A172 (cell line): ENCODE data around the gene SPATA33. TPM values are rescaled to one million over a fixed set of nuclear protein-coding genes. Genes with fewer than 3 reads are reported as not detected.
"Not testable (repeated sequence)": the region's sequence is repeated elsewhere in the genome, so short reads cannot be mapped to it uniquely, and the experiment has no call there.

Experiments
- DNase-seq: peaks from one replicate; pipeline ENCODE4 v3.0.0-alpha.2; 2015; ENCODE audit warnings: low spot score
- total RNA-seq: library from RNA; depleted of rRNA; stranded (reverse); fragments of >200 nt; shearing (Covaris generic); gene quantifications from 2 replicates; pipeline ENCODE4 v1.2.3, GENCODE V29; 2014

The SPATA33 gene
- total RNA-seq, 1 experiment from 2014 or later, result 12.4 TPM

DNA sequence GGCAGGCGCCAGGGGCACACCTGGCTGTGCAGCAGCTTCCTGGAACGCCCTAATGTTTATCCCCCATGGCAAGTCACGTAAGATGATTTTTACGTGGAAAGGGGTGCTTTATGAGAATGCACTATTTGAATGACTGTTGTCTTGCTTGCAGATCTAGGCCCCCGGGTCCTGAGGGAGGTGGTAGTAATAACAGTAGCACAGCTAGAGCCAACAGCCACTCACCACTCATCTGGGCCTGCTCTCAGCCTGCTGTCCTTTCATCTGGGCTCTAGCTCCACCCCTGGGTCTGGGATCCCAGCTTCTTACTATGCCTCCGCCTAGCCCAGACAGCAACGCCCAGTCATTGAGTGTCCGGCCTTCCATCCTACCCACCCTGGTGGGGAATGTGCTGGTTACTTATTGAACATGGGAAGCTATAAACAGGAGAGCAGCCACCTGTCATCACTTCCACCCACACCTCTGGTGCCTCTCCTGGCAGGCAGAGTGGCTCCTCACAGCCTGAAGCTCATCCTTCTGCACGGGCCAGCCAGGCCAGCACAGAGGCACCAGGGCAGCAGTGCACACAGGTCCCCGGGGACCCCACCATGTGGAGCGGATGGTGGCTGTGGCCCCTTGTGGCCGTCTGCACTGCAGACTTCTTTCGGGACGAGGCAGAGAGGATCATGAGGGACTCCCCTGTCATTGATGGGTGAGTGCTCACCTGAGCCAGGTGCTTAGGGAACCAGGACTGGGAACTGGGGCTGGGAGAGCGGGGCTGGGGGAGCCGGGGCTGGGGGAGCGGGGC, 27.6 kb upstream of the SPATA33 start:
- DNase-seq, result no peak

DNA sequence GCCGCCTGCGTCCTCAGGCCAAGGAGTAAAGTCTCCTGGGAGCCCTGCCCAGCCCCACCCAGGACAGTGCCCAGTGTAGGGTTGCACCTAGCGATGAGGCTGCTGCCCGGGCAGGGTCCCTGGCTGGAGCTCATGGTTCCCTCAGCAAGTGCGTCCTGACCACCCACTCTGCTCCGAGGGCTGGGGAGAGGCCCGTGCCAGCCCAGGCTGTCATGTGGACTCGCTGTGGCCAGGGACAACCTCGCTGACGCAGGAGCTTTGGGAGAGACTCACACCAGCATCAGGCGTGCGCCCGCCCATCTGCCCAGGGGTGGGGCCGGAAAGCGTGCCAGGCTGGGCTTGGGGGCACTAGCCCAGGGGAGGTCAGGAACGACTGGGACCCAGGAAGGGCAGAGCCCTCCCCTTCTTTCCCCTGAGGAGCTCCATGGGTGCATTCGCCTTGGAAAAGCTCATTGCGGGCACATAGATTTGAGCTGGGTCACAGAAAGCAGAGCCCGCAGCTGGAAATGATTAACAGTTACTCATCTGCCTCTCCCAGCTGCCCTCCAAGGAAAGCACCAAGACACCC, 24.5 kb upstream of the SPATA33 start:
- peak; percentile 95 for DNase-seq

DNA sequence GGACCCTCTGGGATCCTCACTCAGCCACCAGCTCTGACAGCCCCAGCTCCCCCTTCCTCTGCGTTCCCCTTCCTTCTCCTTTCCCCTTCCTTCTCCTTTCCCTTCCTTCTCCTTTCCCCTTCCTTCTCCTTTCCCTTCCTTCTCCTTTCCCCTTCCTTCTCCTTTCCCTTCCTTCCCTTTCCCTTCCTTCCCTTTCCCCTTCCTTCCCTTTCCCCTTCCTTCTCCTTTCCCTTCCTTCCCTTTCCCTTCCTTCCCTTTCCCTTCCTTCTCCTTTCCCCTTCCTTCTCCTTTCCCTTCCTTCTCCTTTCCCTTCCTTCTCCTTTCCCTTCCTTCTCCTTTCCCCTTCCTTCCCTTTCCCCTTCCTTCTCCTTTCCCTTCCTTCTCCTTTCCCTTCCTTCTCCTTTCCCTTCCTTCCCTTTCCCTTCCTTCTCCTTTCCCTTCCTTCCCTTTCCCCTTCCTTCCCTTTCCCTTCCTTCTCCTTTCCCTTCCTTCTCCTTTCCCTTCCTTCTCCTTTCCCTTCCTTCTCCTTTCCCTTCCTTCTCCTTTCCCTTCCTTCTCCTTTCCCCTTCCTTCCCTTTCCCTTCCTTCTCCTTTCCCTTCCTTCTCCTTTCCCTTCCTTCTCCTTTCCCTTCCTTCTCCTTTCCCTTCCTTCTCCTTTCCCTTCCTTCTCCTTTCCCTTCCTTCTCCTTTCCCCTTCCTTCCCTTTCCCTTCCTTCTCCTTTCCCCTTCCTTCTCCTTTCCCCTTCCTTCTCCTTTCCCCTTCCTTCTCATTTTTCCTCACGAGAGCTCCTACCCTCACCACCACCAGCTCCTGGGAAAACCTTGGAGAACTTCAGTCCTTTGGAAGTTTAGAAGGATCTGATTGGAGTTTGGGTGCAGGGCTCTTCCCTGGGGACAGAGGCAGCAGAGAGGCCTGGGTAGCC, 22.9 kb upstream of the SPATA33 start:
- DNase-seq, result not testable (repeated sequence)

DNA sequence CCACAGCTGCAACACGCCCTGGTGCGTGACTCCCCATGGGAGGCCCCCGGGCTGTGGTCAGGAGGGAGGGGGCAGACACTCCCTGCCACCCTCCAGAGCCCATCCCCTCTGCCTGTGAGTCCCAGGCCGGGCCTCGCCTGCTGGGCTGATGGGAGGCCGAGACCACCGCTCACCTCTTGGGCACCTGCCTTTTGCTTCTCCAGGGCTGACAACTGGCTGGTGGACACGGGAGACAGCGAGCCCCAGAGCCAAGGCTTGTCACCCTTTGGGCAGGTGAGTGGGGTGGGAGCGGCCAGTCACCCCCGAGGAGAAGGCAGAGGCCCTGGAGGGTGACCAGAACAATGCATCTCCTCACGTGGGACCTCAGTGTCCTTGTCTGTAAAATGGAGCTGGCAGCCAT, 21.0 kb upstream of the SPATA33 start:
- DNase-seq, result no peak

DNA sequence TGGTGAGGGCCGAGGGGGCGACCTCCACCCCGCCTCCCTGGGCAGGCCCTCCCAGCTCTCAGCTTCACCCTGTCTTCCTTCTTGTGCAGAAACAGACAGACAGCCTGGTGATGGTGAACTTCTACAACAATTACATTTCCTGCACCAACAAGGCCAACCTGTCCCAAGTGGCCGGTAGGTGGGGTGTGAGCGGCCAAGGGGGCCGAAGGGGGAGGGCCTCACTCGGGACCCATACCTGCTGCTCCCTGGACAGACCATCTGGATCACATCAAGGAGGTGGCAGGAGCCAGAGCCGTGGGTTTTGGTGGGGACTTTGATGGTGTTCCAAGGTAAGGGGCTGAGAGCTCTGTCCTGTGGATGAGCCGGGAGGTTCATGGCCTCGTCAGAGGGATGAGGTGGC, 20.3 kb upstream of the SPATA33 start:
- no peak for DNase-seq

DNA sequence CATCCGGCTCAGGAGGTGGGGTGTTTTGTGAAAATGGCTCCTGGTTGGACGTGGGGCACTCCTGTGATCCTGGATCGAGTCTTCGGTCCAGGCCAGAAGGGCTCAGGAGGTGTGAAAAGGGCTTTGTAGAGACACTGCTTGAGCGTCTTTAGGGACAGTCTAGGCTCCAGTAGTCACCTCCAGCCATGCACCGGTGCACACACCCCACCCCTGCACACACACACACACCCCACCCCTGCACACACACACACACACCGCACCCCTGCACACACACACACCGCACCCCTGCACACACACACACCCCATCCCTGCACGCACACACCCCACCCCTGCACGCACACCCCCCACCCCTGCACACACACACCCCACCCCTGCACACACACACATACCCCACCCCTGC, 19.2 kb upstream of the SPATA33 start:
- no peak for DNase-seq

DNA sequence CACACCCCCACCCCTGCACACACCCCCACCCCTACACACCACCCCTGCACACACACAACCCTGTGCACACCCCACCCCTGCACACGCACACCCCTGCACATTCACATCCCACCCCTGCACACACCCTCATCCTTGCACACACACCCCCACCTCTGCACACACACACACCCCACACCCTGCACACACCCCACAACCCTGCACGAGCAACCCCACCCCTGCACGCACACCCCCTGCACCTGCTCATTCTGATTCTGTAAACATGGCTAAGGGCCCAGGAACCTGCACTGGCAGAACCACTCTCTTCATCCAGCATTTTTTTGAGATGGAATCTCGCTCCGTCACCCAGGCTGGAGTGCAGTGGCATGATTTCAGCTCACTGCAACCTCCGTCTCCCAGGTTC, 18.3 kb upstream of the SPATA33 start:
- DNase-seq, result no peak

DNA sequence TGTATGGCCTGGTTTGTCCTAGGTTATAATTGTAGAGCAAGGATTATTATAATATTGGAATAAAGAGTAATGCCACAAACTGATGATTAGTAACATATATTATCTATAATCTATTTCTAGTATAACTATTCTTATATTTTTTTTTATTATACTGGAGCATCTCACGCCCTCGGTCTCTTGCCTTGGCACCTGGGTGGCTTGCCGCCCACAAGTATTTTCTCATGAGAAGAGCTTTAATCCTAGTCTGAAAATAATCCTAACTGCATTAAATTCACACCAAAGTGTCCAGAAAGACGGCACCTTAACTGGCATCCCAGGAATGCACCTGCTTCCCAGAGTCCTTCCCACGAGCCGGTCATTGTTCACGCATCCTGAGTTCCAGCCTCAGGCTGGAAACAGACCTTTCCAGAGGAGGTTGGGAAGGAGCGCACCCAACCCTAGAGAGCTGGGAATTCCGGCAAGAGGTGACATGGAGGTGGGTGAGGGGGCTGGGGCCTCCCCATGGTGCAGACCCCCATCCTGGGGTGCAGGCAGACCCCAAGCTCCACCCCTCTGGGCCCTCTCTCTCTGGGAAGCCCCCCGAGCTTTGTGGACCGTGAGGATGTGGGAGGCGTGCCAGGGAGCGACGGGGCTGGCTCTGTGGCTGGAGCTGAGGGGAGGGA, 16.0 kb upstream of the SPATA33 start:
- no peak for DNase-seq

DNA sequence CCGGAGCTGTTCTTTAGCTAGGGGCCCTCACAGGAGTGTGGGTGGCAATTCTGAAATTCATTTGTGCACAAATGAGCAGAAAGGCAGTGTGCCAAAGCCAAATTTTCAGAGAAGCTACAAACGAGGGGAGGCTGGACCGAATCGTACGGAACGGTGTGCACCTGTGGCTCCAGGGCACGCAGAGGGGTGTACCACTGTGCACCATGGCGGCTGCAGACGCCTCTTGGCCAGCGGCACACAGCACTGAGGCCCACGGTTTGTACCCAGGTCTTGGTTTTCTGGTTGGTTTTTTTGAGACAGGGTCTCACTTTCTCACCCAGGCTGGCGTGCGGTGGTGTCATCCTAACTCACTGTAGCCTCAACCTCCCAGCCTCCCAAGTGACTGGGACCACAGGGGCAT, 15.1 kb upstream of the SPATA33 start:
- DNase-seq, result no peak

DNA sequence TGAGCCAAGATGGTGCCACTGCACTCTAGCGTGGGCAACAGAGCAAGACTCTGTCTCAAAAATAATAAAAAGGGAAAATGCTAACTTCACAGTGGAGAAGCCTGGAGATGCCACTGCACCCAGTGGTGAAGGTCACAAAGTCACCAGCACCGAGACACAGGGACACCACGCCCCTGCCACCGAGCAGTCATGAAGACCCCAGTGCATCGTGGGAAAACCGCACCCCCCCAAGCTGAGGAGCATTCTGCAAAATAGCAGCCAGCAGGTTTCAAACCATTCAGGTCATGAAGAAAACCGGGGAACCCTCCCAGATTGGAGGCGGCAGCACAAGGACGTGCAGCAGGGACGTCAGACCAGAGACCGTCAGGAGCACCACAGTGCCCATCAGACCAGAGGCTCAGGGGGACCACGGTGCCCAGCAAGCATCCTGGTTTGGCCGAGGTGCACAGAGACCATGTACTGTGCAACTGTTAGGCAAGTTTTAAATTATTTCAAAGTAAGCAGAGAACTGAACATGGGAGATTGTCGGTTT, 13.8 kb upstream of the SPATA33 start:
- DNase-seq, result no peak

DNA sequence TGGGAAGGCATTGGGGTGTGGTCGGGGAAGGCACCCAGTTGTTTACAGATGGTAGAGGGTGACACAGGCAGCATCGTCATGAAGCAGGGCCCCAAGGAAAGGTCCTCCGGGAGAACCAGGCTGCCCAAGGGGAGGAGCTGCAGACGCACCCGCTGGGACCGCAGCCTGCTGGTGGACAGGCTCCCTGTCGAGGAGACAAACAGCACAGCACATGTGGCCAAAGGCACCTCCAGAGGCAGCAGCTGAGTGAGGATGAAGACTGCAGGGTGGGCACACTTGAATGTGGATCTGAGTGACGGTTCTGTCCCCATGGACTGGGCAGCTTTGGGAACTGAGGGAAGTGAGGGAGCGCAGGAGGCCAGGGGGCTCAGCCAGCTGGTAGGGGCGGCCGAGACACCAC, 12.5 kb upstream of the SPATA33 start:
- DNase-seq, result no peak

DNA sequence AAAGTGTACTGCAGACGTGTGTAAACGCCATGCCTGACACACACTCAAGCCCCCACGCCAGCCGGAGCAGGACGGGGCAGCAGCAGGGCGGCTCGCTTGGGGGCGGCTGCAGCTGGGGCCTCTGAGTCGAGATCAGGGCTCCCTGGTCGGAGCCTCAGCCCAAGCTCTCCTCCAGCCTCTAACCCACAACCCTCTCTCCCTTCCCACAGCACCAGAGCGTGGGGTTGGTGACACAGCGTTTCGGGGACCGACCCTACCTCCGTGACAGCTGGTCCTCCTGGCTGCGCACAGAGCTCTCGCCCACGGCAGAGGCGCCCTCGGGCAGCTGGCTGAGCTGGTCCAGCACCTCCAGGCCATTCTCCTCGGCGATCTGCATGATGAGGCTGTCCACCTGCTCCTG, 11.4 kb upstream of the SPATA33 start:
- no peak for DNase-seq

DNA sequence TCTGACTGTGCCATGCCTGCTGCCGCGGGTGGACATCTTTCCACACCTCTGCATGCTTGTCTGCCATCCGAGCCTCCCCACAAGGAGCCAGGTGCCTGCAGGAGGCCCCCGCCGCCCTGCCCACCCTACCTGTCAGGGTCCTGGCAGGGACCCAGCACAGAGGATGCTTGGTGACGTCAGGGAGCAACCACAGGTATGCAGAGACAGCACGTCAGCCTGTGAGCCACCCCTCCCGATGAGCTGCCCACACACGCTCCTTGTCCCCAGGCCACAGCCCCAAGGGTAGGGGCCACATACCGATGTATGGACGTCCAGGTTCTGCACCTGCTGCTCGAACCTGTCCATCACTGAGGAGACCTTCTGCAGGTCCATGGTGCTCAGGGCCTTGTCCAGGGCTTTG, 10.7 kb upstream of the SPATA33 start:
- DNase-seq, result no peak

DNA sequence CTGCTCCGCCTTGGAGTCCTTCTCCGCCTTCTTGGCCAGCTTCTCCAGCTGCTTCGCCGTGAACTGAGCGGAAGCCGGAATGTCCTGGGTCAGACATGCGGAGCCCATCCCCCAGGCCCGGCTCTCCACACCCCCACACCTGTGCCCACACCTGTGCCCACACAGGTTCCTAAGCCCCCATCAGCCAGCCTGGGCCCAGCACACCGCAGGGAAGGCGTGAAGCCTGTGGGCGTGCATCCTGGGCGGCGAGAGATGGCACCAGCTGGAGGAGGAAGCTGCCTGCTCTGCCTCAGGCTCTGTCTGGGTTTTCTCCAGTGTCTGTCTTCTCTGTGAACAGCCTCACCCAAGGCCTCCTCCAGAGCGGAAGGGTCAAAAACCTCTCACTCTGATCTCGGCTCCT, 6.1 kb upstream of the SPATA33 start:
- no peak for DNase-seq

DNA sequence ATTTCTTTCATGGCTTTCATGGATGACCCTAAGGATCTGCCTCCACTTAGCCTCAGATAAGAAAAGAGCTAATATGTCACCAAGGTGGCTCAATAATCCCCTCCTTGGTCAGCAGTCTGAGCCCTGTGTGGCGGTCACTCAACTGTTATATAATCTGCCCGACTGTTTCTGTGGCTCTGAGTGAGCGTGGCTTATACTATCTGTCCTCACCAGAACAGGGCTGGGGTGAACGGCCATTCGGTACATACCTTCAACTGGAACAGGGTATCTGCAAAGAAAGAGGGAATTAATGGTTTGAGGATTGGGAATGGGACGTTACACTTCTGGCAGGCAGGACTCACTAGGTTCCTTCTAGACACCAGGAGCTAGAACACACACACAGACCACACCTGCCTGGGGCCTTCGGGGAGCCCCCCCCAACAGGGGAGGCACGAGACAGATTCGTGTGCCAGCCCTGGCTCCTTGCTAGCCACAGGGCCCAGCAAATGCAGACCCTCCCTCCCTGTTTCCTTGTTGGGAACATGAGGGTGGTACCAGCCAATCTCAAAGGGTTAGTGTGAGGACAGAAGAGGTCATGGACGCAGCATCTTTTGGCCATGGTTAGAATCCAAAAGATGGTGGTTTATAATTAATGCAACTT, 3.9 kb upstream of the SPATA33 start:
- DNase-seq, result no peak

DNA sequence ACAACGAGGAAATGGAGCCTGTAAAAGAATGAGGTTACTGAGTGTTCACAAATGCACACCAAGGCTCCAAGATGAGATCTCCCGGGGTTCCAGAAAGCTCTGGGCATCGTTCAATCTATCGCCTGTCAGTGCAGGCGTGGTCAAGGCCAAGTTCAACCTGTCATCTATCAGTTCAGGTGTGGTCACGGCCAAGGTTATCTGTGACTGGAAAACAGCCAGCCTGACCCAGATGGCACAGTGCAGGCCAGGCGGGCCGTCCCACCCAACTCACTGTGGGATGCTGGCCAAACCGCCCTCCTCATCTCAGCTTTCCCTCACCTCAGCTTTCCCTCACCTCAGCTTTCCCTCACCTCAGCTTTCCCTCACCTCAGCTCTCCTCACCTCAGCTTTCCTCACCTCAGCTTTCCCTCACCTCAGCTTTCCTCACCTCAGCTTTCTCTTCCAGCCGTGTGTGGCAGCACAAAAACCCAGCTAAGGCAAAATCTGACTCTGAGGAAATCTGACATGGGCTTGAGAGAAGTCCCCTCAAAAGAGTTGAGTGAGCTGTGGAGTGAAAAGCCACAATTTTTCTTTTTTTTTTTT, 2.5 kb upstream of the SPATA33 start:
- no peak for DNase-seq

DNA sequence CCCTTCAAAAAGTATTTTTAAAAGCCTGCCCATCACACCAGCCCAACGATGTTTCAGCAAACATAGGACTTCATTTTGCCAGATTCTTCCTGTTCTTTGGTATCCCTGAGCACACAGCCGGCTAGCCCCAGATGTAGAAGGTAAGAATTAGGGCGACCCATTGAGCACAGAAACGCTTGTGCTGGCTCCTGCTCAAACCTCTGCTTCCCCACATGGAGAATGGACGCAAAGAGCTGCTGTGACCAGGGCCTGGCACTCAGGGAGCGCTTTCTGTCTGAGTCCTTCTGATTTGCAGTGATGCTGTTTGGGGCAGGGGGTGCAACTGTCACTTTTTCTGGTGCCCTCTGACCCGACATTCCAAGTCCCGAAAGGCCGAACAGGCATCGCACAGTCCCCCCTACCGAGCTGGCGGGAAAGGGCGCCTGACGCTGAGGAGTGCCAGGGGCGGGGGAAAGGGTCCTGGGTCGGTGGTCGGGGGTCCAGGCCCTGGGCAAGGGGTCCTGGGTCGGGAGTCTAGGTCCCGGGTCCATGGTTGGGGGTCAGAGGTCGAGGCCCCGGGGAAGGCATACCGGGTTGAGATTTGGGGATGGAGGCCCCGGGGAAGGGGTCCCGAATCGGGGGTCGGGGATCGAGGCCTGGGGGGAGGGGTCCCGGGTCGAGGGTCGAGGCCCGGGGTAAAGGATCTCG, 1.1 kb upstream of the SPATA33 start:
- no peak for DNase-seq

DNA sequence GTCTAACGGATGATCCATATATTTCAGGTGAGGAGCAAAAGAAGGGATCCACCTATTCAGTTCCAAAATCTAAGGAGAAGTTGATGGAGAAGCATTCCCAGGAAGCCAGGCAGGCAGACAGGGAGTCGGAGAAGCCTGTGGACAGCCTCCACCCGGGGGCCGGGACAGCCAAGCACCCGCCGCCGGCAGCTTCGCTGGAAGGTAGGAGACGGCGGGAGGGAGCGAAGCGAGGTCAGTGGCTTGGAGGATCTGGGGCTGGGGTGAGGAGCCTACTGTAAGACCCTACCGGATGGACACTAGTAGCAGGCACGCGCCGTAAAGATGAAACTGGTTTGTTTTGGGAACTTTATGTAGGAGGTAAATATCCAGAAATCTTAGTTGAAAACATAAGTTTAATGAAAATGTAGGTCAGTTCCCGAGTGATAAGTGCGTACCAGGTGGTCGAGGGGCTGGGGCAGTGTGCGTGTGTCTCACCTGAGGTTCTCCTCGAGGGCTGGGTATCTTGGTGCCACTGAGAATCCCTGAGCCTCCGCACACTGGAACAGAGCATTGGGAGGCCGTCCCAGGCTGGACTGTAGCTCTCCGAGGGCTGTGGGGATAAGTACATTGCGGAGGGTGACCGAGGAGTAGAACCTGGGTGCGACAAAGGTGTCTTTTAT, 714 bp downstream of the SPATA33 start:
- DNase-seq, result peak; percentile 19

DNA sequence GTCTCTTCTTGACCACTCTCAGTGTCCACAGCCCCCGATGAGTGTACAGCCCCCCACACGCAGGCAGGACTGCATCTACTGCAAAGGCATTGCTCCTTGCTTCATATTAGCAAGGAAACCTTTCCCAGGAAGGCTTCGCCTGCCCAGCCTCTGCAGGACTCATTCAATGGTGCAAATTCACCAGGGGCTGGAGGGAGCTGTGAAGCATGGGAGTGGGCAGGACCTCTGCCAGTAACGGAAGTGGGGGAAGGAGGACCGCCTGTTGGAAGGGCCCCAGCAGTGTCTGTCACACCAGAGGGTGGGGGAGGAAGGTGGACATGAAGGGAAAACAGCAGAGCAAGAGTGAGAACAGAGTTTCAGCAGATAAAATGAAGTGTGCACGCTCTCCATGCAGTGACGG, 2.5 kb downstream of the SPATA33 start:
- no peak for DNase-seq

DNA sequence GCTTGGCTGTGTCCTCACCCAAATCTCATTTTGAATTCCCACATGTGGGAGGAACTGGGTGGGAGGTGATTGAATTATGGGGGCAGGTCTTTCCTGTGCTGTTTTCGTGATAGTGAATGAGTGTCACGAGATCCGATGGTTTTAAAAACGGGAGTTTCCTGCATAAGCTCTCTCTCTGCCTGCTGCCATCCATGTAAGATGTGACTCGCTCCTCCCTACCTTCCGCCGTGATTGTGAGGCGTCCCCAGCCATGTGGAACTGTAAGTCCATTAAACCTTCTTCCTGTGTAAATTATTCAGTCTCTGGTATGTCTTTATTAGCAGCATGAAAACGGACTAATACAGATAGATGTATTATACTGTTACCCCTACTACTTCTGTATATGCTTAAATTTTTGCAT, 3.6 kb downstream of the SPATA33 start:
- DNase-seq, result no peak
